ENCODE data around the gene MROH9. TPM values are rescaled to one million over a fixed set of nuclear protein-coding genes. Genes with fewer than 3 reads are reported as not detected.

MROH9 gene
- total RNA-seq, 2 donors from 2014 or later = not detected

GRCh38 chr1:171081314-171081753, 146.0 kb downstream of the MROH9 start:
- H3K27me3 Mint-ChIP-seq = peaks cover 4 to 20% of the 10 kb centered on the region in 2 donors
- peaks cover 5% of the 10 kb centered on the region for H3K9me3 Mint-ChIP-seq
- no peak for DNase-seq (ENCODE audit: low spot score)
- H3K4me1 Mint-ChIP-seq (ENCODE audit: low read depth in 2 of 2) = no peaks in the 10 kb centered on the region
- no peak overlapping the region for H3K4me3 Mint-ChIP-seq
- no peaks in the 10 kb centered on the region for H3K36me3 Mint-ChIP-seq
- no peak for ATAC-seq
- H3K27ac Mint-ChIP-seq = no peak overlapping the region

GRCh38 chr1:171081763-171082201, 146.4 kb downstream of the MROH9 start:
- Mint-ChIP-seq H3K9me3 (peaks cover under 1% of the 10 kb centered on the region), H3K4me3 (no peak overlapping the region), H3K27ac (no peak overlapping the region), H3K27me3 (peaks cover 0 to 20% of the 10 kb centered on the region in 2 donors), H3K36me3 (no peaks in the 10 kb centered on the region), H3K4me1 (ENCODE audit: low read depth in 2 of 2) (no peaks in the 10 kb centered on the region)
- no peak for ATAC-seq
- DNase-seq (ENCODE audit: low spot score) = no peak

- ATAC-seq (no peak), DNase-seq (ENCODE audit: low spot score) (no peak)
- H3K4me1 Mint-ChIP-seq (ENCODE audit: low read depth in 2 of 2) = no peaks in the 10 kb centered on the region
- peaks cover 3% of the 10 kb centered on the region for H3K9me3 Mint-ChIP-seq
- H3K4me3 Mint-ChIP-seq = no peak overlapping the region
- no peak overlapping the region for H3K27ac Mint-ChIP-seq
- peaks cover 0 to 20% of the 10 kb centered on the region in 2 donors for H3K27me3 Mint-ChIP-seq
- no peaks in the 10 kb centered on the region for H3K36me3 Mint-ChIP-seq
These were observed 147.3 kb downstream of the MROH9 start for GRCh38 chr1:171082606-171083005.

- no peak overlapping the region for H3K4me3 Mint-ChIP-seq
- DNase-seq (ENCODE audit: low spot score) (no peak), ATAC-seq (no peak)
- no peak overlapping the region for H3K27ac Mint-ChIP-seq
- H3K9me3 Mint-ChIP-seq = peaks cover 3% of the 10 kb centered on the region
- no peaks in the 10 kb centered on the region for H3K4me1 Mint-ChIP-seq (ENCODE audit: low read depth in 2 of 2)
- H3K27me3 Mint-ChIP-seq = peaks cover 0 to 20% of the 10 kb centered on the region in 2 donors
- no peaks in the 10 kb centered on the region for H3K36me3 Mint-ChIP-seq
These were observed 147.9 kb downstream of the MROH9 start for GRCh38 chr1:171083222-171083621.

- no peaks in the 10 kb centered on the region for H3K36me3 Mint-ChIP-seq
- H3K27ac Mint-ChIP-seq = no peak overlapping the region
- DNase-seq (ENCODE audit: low spot score) (no peak), ATAC-seq (no peak)
- H3K9me3 Mint-ChIP-seq = peaks cover 3% of the 10 kb centered on the region
- H3K27me3 Mint-ChIP-seq = peaks cover 0 to 20% of the 10 kb centered on the region in 2 donors
- H3K4me1 Mint-ChIP-seq (ENCODE audit: low read depth in 2 of 2) = no peaks in the 10 kb centered on the region
- no peak overlapping the region for H3K4me3 Mint-ChIP-seq
These were observed 148.8 kb downstream of the MROH9 start for GRCh38 chr1:171084091-171084490.

GRCh38 chr1:171084870-171085269, 149.5 kb downstream of the MROH9 start:
- ATAC-seq = no peak
- no peak for DNase-seq (ENCODE audit: low spot score)
- peaks cover 3% of the 10 kb centered on the region for H3K9me3 Mint-ChIP-seq
- H3K27ac Mint-ChIP-seq = no peak overlapping the region
- no peak overlapping the region for H3K4me3 Mint-ChIP-seq
- H3K4me1 Mint-ChIP-seq (ENCODE audit: low read depth in 2 of 2) = no peaks in the 10 kb centered on the region
- H3K27me3 Mint-ChIP-seq = peaks cover 0 to 20% of the 10 kb centered on the region in 2 donors
- no peaks in the 10 kb centered on the region for H3K36me3 Mint-ChIP-seq

GRCh38 chr1:171087896-171088295, 152.6 kb downstream of the MROH9 start:
- DNase-seq (ENCODE audit: low spot score) = no peak
- Mint-ChIP-seq H3K36me3 (no peaks in the 10 kb centered on the region), H3K27me3 (peaks cover 0 to 14% of the 10 kb centered on the region in 2 donors)

GRCh38 chr1:171090604-171091003, 155.3 kb downstream of the MROH9 start, which contains the start of gene FMO3:
FMO3 (plus strand) TSS chr1:171090905; CDS start chr1:171092659, 1,754 bp downstream.
- DNase-seq (ENCODE audit: low spot score) (no peak), ATAC-seq (no peak)
- peaks cover 7% of the 10 kb centered on the region for H3K9me3 Mint-ChIP-seq
- no peak within 1 kb of the TSS for H3K4me3 Mint-ChIP-seq
- H3K36me3 Mint-ChIP-seq = no peaks in the 10 kb centered on the region
- no peak within 1 kb of the TSS for H3K27ac Mint-ChIP-seq
- no peaks in the 10 kb centered on the region for H3K27me3 Mint-ChIP-seq
- no peaks in the 10 kb centered on the region for H3K4me1 Mint-ChIP-seq (ENCODE audit: low read depth in 2 of 2)

More at GRCh38 chr1:171087896-171088295, 152.6 kb downstream of the MROH9 start:
- Mint-ChIP-seq H3K9me3 (peaks cover 7% of the 10 kb centered on the region), H3K4me3 (no peak overlapping the region), H3K27ac (no peak overlapping the region), H3K4me1 (ENCODE audit: low read depth in 2 of 2) (no peaks in the 10 kb centered on the region)
- ATAC-seq = no peak

- ATAC-seq (no peak), DNase-seq (ENCODE audit: low spot score) (no peak)
- H3K4me3 Mint-ChIP-seq = no peak overlapping the region
- peaks cover 0 to 13% of the 10 kb centered on the region in 2 donors for H3K27me3 Mint-ChIP-seq
- H3K9me3 Mint-ChIP-seq = no peaks in the 10 kb centered on the region
- no peaks in the 10 kb centered on the region for H3K36me3 Mint-ChIP-seq
- H3K4me1 Mint-ChIP-seq (ENCODE audit: low read depth in 2 of 2) = no peaks in the 10 kb centered on the region
- no peak overlapping the region for H3K27ac Mint-ChIP-seq
These were observed 168.5 kb downstream of the MROH9 start for GRCh38 chr1:171103862-171104261.

GRCh38 chr1:171107262-171107940, 172.1 kb downstream of the MROH9 start:
- H3K27ac Mint-ChIP-seq = no peak overlapping the region
- peaks cover 8% of the 10 kb centered on the region for H3K9me3 Mint-ChIP-seq
- no peak overlapping the region for H3K4me3 Mint-ChIP-seq
- no peaks in the 10 kb centered on the region for H3K4me1 Mint-ChIP-seq (ENCODE audit: low read depth in 2 of 2)
- no peaks in the 10 kb centered on the region for H3K36me3 Mint-ChIP-seq
- peaks cover 2 to 22% of the 10 kb centered on the region in 2 donors for H3K27me3 Mint-ChIP-seq
- no peak for DNase-seq (ENCODE audit: low spot score)
- no peak for ATAC-seq

GRCh38 chr1:171107969-171108368, 172.6 kb downstream of the MROH9 start:
- H3K4me1 Mint-ChIP-seq (ENCODE audit: low read depth in 2 of 2) = no peaks in the 10 kb centered on the region
- H3K27me3 Mint-ChIP-seq = peaks cover 2 to 27% of the 10 kb centered on the region in 2 donors
- H3K36me3 Mint-ChIP-seq = no peaks in the 10 kb centered on the region
- ATAC-seq (no peak), DNase-seq (ENCODE audit: low spot score) (no peak)
- peaks cover 8% of the 10 kb centered on the region for H3K9me3 Mint-ChIP-seq
- H3K27ac Mint-ChIP-seq = no peak overlapping the region
- no peak overlapping the region for H3K4me3 Mint-ChIP-seq

GRCh38 chr1:171109966-171110365, 174.6 kb downstream of the MROH9 start:
- Mint-ChIP-seq H3K4me3 (no peak overlapping the region), H3K9me3 (peaks cover 8% of the 10 kb centered on the region), H3K4me1 (ENCODE audit: low read depth in 2 of 2) (no peaks in the 10 kb centered on the region), H3K27ac (no peak overlapping the region), H3K27me3 (peaks cover 2 to 44% of the 10 kb centered on the region in 2 donors), H3K36me3 (no peaks in the 10 kb centered on the region)
- DNase-seq (ENCODE audit: low spot score) (no peak), ATAC-seq (no peak)

GRCh38 chr1:171110621-171111326, 175.4 kb downstream of the MROH9 start:
- Mint-ChIP-seq H3K9me3 (peaks cover 8% of the 10 kb centered on the region), H3K4me1 (ENCODE audit: low read depth in 2 of 2) (no peaks in the 10 kb centered on the region), H3K27me3 (peaks cover 2 to 46% of the 10 kb centered on the region in 2 donors), H3K27ac (no peak overlapping the region), H3K4me3 (no peak overlapping the region), H3K36me3 (no peaks in the 10 kb centered on the region)
- DNase-seq (ENCODE audit: low spot score) (no peak), ATAC-seq (no peak)

- ATAC-seq = no peak
- DNase-seq (ENCODE audit: low spot score) = no peak
- H3K9me3 Mint-ChIP-seq = peaks cover 8% of the 10 kb centered on the region
- H3K36me3 Mint-ChIP-seq = no peaks in the 10 kb centered on the region
- no peak overlapping the region for H3K27ac Mint-ChIP-seq
- H3K27me3 Mint-ChIP-seq = peaks cover 2 to 46% of the 10 kb centered on the region in 2 donors
- H3K4me1 Mint-ChIP-seq (ENCODE audit: low read depth in 2 of 2) = no peaks in the 10 kb centered on the region
- H3K4me3 Mint-ChIP-seq = no peak overlapping the region
These were observed 176.8 kb downstream of the MROH9 start for GRCh38 chr1:171112119-171112518.

All from natural killer cell treated with Interleukin-12 subunit alpha and Interleukin-12 subunit beta and Interleukin-15 and Interleukin-18, amount 100 ng/mL, for 72 hours (primary cell).